EL (cell line): ENCODE data around the gene ADGRD1.

Experiments used
- DNase-seq: peaks from one replicate; pipeline ENCODE4 v3.0.0-alpha.2; 2016

ADGRD1 gene

DNA sequence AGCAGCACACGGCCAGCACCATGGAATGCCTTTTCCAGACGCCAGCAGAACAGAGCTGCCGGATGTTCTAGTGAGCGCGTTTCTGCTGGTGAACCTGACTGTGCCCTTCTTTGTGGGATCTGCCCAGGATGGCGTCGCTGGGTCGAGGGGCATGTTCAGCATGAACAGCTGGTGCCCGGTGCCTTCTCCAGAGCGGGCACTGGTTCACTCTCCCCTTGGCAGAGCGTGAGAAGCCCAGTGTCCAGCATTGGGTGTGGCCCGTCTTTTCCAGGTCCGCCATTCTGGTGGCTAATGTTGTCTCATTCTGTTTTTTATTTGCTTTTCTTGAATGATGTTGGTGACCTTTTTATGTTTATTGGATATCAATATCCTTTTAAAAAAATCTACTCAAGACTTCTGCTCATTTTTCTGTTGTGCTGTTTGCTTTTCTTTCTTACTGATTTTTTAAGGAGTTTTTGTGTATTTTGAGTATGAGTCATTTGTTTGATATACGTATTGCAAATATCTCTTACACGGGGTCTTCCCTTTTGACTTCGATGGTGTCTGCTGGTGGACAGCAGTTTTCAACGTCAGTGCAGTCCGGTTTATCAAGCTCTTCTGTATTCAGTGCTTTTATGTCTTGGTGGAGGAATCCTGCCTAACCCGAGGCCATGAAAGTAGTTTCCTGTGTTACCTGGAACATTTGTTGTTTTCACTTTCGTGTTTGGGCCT is 74.3 kb downstream of the ADGRD1 start:
- DNase-seq = no peak

DNA sequence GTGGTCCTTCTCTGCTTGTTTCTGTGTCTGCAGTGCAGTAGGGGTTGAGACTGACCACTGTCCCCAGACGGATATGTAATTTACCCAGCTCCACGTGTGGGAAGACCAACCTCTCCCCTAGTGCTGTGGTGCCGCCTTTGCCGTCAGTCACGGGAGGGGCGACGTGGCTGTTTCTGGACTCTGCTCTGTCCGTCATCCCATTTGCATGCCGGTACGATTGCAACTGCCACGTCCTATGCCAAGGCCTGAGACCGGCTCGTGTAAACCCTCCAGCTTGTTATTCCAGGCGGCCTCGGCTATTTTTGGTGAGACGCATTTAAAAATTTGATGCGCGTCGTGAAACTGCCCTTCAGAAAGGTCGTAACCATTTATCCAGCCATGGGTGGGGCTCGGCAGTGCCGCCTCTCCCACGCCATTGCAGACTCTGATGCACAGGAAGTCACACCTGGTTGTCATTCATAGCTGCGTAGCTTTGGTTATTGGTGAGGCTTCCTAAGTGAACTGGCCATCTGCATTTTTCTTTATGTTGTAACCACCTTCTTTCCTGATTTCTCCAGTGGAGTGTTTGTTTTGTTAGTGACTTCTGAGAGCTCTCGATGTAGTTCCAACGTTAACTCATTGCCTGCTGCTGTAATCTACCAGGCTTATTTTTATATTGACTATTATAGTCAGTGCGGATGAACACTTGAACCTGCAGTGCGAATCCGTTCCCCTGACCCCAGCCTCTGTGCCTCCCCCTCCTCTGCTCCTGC is 75.1 kb downstream of the ADGRD1 start:
- DNase-seq = no peak

DNA sequence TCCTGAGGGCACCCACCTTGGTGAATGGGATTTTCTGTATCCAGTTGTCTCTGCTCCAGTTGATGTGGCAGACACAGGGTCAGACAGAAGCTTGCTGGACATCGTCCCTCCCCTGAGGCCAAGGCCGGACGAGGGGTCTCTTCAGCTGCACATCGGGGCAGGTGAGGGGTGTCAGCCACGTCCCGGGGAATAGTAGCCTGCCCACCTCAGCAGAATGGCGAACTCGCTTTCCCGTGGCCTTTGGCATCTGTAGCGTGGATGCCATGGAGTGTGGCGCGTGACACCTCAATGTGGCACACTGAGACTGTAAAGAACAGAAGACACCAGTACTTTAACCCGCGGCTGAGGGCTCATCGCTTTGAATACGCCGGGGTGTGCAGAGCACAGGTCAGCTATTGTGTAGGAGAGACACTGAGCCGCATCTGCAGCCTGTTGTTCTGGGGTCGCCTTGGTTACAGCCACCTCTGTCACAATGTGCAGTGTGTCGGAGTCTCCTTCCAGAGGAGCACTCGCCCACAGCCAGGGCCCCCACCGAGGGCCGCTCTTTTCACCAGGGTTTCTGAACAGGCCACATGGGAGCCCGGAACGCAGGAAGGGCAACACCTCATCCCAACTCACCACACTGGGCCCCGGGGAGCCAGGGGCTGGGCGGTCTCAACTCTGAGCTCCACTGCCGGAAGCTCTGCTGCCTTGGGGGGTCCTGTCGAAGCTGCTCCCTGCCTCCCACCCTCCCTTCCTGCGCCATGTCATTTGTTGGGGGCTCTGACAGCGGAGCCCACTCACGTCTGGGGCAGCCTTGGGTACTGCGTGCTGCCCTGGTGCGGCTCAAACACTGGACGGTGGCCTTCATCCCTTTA is 77.0 kb downstream of the ADGRD1 start:
- DNase-seq = no peak

DNA sequence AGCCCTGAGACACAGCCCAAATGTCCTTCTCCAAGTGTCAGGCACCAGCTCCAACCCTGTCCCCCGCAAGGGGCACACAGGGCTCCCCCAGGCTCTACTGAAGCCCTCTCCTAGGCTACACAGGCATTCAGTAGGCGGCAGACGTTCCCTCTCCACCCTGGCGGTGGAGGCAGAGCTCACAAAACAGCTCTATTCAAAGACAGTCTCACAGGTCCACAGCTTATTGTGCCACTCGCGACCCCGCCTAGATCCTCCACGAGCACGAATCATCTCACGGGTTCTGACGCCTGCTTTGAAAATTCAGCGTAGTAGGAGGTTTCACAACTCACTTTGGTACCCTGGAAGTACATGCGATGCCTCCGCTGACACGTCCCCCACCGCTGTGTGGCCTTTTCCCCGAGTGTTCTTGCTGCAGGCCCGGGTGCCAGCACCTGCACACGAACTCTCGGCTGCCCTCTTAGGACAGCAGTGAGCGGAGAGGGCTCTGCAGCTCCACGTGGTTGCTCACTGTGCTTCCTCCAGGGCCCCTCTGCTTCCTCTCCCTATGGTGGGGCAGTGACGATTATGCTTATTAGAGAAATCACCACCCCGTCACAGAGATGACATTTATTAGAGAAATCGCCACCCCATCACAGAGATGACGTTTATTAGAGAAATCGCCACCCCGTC is 78.5 kb downstream of the ADGRD1 start:
- no peak for DNase-seq

DNA sequence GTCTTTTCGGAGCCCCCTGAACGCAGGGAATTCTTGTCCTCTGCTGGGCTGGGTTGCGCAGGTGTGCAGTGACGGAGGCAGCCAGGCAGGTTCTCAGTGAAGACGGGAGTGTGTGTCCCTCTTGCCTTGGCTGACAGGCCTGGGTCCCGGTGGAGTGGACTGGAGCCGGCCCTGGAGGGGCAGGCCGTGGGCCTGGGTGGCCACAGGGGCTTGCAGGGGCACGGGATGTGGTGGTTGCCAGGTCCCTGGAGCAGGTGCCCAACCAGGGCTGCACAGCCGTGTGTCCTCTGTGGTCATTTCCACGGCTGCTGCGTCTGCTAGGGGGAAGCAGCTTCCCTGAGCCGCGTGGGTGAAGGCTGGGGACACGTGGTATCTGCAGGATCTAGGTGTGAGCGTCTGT is 79.8 kb downstream of the ADGRD1 start:
- DNase-seq = no peak

DNA sequence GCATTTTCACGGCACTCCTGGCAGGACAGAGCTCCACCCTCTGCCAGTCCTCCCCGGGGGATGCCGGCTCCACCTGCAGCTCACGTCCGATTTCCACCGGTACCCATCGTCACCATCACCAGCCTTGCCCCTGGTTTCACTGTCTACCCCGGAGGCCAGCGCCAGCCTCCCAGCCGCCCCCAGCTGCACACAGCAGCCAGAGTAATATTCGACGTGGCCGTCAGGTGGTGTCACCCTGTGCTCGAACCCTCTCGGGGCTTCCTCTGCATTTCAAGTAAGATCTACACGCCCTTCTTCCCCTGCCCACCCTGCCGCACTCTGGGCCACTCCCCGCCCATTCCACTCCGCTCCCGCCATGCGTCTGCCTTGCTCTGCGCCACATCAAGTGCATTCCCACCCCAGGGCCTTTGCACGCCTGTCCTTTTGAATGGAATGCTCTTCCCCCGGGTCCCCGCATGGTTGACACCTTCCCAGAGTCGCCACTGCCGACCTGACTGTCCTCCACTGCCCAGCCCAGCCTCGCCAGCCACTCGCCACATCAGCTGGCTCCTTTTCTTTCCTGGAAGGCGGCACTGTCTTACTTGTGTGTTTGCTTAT is 80.3 kb downstream of the ADGRD1 start:
- DNase-seq = no peak

DNA sequence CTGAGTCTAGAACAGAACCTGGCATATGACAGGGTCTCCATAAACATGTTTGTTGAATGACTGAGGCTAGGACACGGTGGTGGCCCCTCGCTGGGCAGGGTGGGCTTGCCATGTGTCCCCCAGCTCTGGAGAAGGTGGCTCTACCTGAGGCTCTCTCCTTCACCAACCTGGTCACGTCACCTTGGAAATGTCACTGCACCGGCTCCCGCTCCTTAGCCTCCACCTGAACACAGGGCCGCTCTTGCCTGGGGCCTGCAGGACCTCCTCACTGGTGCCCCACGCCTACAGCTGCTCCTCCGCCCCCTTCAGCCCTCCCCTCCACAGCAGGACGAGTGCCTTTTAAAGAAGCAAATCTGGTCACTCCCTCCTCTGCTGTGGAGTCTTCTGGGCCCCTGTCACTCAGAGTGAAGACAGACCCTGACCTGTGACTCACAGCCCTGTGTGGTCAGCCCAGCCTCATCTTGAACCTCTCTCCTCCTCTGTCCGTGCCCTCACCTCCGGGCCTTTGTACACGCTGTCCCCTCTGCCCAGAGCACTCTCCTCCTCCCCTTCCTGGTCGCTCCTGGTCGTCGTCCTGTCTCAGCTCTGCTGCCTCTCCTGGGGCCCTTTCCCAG is 81.0 kb downstream of the ADGRD1 start:
- DNase-seq = no peak

DNA sequence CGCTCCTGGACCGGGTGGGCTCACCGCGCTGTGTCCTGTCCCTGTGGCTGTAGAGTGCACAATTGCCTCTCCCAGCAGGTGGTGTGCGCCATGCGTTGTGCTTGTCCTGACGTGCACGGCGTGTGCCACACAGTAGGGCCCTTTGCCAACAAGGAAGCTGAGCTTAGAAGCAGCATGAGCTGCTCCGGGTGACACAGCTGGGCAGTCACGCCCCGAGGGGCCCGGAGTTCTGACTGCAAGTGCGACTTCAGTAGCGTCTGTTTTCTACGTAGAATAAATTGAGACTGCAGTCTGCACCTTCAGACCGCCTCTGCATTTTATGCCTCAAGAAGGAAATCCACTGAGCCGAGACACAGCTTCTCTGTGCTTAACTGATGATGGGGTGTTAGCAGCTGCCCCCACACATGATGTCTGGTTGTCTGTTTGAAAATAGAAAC is 81.6 kb downstream of the ADGRD1 start:
- no peak for DNase-seq

DNA sequence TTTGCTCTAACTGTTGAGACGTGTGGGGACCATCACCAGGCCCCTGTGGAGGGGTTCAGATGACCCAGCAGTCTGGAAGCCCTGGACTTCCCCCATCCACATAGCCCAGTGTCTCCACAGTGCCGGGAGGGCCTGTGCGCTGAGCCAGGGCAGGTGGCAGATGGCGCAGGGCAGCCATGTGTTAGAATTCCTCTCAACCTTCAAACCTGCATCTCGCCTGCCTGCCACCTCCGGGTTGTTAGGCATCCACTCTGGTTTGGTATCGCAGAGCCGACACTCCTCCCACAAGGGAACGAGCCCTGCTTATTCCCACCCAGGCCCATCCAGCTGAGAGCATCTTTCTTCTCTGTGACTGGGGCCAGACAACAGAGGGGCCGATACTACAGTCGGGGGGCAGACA is 84.5 kb downstream of the ADGRD1 start:
- no peak for DNase-seq

DNA sequence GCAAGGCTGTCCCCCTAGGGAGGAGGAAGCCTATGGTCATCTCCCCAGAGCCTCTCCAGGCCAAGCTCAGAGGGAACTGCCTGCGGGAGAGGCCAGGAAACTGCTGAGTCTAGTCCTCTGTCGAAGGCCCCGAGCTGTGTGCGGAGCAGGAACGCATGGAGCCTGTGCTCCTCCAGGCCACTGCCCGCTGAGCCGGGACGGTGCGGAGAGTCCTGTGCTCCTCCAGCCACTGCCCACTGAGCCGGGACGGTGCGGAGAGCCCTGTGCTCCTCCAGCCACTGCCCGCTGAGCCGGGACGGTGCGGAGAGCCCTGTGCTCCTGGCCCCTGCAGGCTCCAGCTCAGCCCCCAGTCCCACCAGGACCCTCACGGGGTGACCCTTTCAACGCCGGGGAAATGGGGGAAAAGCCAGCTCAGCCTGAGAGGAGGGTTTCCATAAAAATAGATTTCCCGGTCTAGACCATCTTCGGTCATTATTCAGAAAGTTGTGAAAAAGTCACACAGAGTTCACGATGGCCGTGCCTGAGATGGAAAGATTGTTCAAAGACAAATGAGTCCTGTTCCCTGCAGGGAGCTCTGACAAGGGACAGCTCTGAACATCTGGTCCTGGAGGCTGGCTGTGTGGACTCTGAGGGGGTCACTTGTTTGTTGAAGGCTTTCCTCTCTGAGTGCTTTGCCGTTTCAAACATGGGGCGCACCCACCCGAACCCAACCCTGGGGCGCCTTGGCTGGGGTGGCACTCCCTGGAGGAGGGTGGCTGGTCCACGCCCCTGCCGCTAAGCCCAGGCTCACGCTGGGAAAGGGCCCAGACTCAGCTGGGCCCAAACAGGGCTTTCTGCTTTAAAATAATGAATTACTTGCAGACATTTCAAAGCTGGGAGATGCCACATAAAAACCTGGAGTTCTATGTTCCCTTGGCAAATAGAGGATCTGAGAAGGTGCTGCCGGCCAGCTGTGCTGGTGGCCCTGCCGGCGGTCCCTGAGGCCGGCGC is 85.5 kb downstream of the ADGRD1 start:
- no peak for DNase-seq

DNA sequence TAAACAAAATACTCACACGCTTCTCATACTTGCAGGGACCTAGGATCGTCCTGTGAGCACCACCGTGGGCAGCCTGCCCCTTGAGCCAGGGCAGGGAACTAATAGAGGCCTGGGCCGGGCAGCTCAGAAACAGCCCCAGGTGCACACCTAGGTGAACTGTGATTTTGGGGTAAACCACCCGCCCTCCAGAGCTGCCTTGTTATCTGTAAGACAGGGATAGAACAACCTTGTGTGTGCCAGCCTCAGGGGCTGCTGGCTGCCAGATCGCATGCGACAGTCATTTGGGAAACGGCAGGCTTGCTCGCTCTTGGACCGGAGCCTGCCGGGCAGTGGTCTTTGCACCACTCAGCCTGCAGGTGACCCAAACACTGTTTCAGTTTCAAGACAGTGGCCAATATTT is 86.8 kb downstream of the ADGRD1 start:
- DNase-seq = no peak

DNA sequence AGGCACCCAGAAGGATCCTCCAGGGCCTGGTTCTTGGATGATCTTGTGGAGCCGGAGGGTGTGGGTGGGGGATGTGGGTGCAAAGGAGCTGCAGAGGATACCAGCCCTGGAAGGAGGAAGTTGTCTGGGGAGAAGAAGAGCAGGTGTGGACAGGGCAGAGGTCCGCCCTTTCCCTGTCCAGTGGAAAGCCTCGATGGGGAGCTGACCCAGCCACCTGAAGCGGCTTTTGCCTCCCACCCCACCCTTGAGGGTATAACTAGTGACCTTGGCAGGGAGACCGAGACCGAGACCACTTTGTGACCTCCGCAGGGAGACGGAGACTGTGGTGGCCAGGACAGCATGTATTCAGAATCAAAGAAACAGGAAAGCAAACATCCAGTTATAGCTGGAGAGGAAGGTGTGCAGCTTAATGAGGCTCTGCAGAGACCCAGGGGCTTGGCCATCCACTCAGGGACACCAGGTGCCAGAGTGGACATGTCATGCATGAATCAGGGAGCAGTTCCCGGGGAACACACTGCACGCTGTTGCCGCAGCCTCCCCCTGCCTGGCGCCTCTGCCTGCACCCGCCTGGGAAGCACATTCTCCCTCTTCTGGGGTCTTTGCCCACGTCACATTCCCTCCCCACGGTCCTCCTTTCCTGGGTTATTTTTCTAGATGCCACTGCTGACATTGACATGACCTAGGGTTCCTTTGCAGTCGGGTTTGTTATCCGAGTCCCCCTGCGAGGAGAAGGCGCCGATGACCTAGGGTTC is 87.7 kb downstream of the ADGRD1 start:
- no peak for DNase-seq

DNA sequence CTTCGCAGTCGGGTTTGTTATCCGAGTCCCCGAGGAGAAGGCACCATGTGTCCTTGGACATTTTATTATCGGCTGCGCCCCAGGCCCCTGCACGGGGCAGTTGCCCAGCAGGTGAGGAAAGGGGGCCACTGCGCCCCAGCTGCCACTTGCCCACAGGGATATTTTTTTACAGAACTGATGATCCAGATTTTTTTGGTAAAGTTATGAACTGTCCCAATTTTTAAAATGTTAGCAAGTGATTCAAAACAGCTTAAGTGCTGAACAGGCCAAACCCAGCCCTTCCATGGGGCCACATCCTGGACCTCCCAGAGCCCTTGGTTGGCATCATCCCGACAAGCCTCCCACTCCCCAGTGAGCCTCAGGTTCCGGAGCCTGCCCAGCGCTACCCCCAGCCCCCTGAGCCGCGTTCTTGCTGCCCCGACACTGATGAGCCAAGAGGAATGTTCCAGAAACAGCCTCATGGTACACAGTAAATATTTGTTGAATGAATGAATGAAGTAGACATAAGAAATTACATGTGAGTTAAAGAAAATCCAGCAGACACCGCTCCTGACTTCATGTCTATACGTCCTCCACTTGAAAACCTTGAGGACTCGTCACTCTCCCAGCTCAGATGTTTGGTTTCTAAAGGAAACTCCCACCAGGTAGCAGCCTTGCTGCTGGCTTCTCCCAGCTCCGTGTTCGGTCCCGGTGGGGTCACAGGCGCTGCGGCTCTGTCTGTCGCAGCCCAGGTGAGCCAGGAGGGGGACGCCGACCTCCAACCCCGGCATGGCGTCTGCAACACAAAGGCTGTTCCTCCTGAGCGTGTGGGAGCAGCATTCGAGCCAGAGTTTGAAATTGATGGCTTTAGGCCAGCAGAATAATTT is 88.5 kb downstream of the ADGRD1 start:
- DNase-seq = no peak

DNA sequence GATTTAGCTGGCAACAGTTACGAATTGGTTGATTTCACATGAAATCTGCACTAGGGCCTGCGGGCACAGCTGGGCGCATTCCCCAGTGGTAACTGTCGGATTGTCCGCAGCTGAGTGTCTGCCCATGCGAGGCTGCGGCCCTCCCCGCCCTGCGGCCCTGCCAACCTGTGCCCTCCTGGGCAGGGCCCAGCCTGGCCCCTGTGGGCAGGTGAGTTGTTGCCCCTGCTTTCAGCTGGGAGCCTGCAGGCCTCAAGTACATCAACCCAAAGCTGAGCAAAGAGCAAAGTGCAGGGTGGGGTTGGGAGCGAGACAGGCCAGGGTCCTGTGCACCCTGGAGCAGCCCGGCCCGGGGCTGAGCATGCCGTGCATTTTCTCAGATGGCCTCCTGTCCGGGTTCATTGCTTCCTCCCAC is 89.1 kb downstream of the ADGRD1 start:
- DNase-seq = no peak

DNA sequence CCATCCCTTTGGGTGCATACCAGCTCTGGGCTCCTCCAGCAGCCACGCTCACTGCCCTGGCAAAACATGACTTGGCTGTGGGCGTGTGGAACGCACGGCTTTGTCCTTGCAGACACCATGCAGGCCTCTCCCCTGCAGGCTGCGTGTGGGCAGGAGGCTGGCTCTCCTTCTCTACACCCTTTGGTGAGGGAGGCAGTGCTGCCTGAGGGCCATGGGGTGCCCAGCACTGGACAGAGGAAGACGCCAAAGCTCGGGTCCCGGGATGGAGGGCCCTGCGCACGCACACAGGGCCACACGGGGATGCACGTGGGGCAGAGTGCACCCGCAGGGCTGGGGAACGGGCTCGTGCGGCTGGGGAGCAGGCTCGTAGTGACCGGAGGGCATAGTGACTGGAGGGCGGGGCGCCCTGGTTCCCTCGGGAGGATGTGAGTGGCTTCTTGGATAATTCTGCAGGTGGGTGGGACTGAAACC is 89.7 kb downstream of the ADGRD1 start:
- DNase-seq = no peak

DNA sequence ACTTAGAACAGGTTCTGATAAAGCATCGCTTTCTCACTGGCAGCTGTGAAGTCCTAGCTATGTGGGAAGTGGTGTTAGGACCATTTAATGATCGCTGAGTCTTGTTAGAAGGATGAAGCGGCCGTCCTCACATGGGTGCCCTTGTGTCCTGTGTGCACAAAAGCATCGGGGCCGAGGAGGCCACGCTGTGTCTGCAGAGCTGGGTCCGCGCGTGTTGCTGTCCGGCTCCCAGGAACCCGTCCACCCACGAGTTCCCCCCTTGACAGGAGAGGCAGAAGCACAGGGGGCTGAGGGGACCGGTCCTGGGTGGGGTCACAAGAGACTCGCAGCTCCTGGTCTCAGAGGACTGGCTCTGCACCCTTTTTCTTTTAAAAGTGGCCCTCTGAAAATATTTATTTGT is 90.4 kb downstream of the ADGRD1 start:
- DNase-seq = no peak

DNA sequence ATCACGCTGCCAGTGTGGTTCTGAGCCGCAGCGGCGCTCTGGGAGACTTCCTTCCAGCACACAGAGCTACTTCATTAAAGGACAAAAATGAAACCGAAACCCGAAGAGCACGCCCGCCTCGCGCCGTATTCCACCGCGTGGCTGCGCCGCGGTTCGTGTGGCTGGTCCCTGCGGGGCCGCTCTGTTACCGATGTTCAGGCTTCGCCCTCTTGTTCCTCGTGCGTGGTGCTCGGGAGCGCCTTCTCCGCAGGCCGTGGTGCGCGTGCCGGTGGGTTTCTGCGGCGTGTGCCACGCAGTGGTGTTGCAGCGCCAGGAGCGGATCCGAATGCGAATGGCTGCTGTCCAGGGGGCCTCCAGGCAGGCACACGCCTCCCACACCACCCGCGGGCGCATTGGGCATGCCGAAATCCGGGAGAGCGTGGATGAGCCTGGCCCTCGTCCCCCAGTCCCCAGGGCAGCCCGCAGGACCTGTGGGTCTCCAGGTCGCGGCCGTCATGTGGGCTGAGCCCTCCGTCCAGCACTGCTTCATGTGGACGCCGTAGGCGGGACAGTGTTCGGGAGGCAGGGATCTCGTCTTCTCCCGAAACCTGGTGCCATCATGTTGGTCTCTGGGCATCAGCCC is 91.2 kb downstream of the ADGRD1 start:
- DNase-seq = no peak

DNA sequence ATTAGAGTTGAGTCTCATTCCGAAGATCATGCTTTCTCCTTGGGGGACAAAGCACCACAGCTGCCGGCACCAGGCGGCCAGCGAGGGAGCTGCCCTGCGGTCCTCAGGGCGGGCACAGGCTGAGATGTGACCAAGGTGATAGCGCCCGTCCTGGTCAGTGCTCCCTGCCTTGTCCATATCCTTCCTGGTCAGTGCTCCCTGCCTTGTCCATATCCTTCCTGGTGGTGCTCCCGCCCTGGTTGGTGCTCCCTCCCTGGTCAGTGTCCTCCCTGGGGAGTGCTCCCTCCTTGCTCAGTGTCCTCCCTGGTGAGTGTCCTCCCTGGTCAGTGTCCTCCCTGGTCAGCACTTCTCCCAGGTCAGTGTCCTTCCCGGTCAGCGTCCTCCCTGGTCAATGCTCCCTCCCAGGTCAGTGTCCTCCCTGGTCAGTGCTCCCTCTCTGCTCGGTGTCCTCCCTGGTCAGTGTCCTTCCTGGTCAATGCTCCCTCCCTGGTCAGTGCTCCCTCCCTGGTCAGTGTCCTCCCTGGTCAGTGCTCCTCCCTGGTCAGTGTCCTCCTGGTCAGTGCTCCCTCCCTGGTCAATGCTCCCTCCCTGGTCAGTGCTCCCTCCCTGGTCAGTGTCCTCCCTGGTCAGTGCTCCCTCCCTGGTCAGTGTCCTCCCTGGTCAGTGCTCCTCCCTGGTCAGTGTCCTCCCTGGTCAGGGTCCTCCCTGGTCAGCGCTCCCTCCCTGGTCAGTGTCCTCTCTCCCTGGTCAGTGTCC is 92.2 kb downstream of the ADGRD1 start:
- DNase-seq = no peak
